CD8-positive, alpha-beta memory T cell (primary cell): Measurements from ENCODE around the gene SPIN4. TPM values are rescaled to one million over a fixed set of nuclear protein-coding genes. Genes with fewer than 3 reads are reported as not detected.

Experiments used
- CTCF ChIA-PET: fragments of 350-600 bp; sonication (Branson Sonifier 250); formaldehyde crosslinking; loops from one replicate; lab custom pipeline; 2021; ENCODE audit warnings: antibody characterized with exemption; lab: Charles Lee
- POLR2A ChIA-PET: fragments of 350-600 bp; sonication (Branson Sonifier 250); formaldehyde crosslinking; loops from one replicate; lab custom pipeline; 2021; ENCODE audit warnings: antibody characterized with exemption; lab: Charles Lee
- DNase-seq, 5 donors: peaks; one replicate each; pipeline versions ENCODE4 v3.0.0 to v3.0.0-alpha.2; 2020 to 2022; ENCODE audit warnings: mixed read lengths in 1 of 5
- H3K27ac ChIP-seq: one replicate; pipeline ENCODE4 v1.7.0; 2013; ENCODE audit warnings: low read depth, mild to moderate bottlenecking, low read length, moderate library complexity
- H3K27me3 ChIP-seq: 2 replicates; pipeline ENCODE4 v1.7.0; 2013; ENCODE audit warnings: low read length, mild to moderate bottlenecking; ENCODE audit not compliant: insufficient read depth, poor library complexity, severe bottlenecking
- H3K36me3 ChIP-seq: 2 replicates; pipeline ENCODE4 v1.7.0; 2013; ENCODE audit warnings: mild to moderate bottlenecking, low read length, moderate library complexity; ENCODE audit not compliant: insufficient read depth
- H3K4me1 ChIP-seq: 2 replicates; pipeline ENCODE4 v1.7.0; 2013; ENCODE audit warnings: mild to moderate bottlenecking, low read length, moderate library complexity; ENCODE audit not compliant: insufficient read depth
- H3K4me3 ChIP-seq: 2 replicates; pipeline ENCODE4 v1.7.0; 2013; ENCODE audit warnings: mild to moderate bottlenecking, low read length
- H3K9me3 ChIP-seq: 2 replicates; pipeline ENCODE4 v1.7.0; 2013; ENCODE audit warnings: mild to moderate bottlenecking, low read length
- H3K27ac Mint-ChIP-seq, 8 donors: one replicate each; pipeline ENCODE4 v1.8.0; 2020 to 2021; ENCODE audit warnings: mixed read lengths in 8 of 8, mild to moderate bottlenecking in 6 of 8, inconsistent platforms in 3 of 8, moderate library complexity in 3 of 8
- H3K27me3 Mint-ChIP-seq, 2 donors: one replicate each; pipeline ENCODE4 v1.8.0; 2020 to 2021; ENCODE audit warnings: mixed read lengths in 2 of 2, mild to moderate bottlenecking in 1 of 2, moderate library complexity in 1 of 2
- H3K36me3 Mint-ChIP-seq, 3 donors: one replicate each; pipeline ENCODE4 v1.8.0; 2020 to 2021; ENCODE audit warnings: mixed read lengths in 3 of 3, inconsistent platforms in 1 of 3, mild to moderate bottlenecking in 1 of 3
- H3K4me1 Mint-ChIP-seq, 3 donors: one replicate each; pipeline ENCODE4 v1.8.0; 2020 to 2021; ENCODE audit warnings: mixed read lengths in 3 of 3, inconsistent platforms in 1 of 3, mild to moderate bottlenecking in 1 of 3
- H3K4me3 Mint-ChIP-seq, 7 donors: one replicate each; pipeline ENCODE4 v1.8.0; 2020 to 2021; ENCODE audit warnings: mixed read lengths in 7 of 7, mild to moderate bottlenecking in 6 of 7, moderate library complexity in 4 of 7, inconsistent platforms in 2 of 7
- H3K9me3 Mint-ChIP-seq, 5 donors: one replicate each; pipeline ENCODE4 v1.8.0; 2020 to 2022; ENCODE audit warnings: mixed read lengths in 5 of 5, mild to moderate bottlenecking in 3 of 5, moderate library complexity in 2 of 5, inconsistent platforms in 1 of 5
- polyA plus RNA-seq: library from polyadenylated mRNA; unstranded; fragments of 300-500 nt; fragmentation: Illumina TruSeq; gene quantifications from one replicate; pipeline ENCODE4 v1.2.3, GENCODE V29; 2021
- total RNA-seq, 2 experiments: library from RNA; stranded (reverse); gene quantifications; one replicate each; pipeline ENCODE4 v1.2.3, GENCODE V29; 2021

The SPIN4 gene
- total and polyA plus RNA-seq, 3 experiments from 2014 or later: 1.8 to 6.6 (median 5.8) TPM

GRCh38 chrX:63363788-63364187 is 12.7 kb upstream of the SPIN4 start:
- Histone ChIP-seq H3K4me3 (no peak overlapping the region), H3K36me3 (no peaks in the 10 kb centered on the region), H3K4me1 (no peaks in the 10 kb centered on the region), H3K27ac (no peak overlapping the region), H3K9me3 (no peaks in the 10 kb centered on the region), H3K27me3 (no peaks in the 10 kb centered on the region)
- Mint-ChIP-seq H3K27me3 (peaks cover 0 to 10% of the 10 kb centered on the region in 2 donors), H3K4me3 (no peak overlapping the region), H3K27ac (no peak overlapping the region), H3K4me1 (peaks cover 1 to 5% (median 3%) of the 10 kb centered on the region in 3 donors), H3K9me3 (peaks cover 2 to 21% (median 15%) of the 10 kb centered on the region in 5 donors), H3K36me3 (peaks cover 0 to 3% (median 0%) of the 10 kb centered on the region in 3 donors)
- ChIA-PET POLR2A (no interaction called here), CTCF (no interaction called here)
- DNase-seq: no peak

- Mint-ChIP-seq H3K4me1 (no peaks in the 10 kb centered on the region), H3K27me3 (peaks cover 0 to 7% of the 10 kb centered on the region in 2 donors), H3K4me3 (no peak overlapping the region), H3K36me3 (no peaks in the 10 kb centered on the region), H3K9me3 (peaks cover 2 to 16% (median 15%) of the 10 kb centered on the region in 5 donors), H3K27ac (no peak overlapping the region)
- ChIA-PET POLR2A (no interaction called here), CTCF (no interaction called here)
- H3K4me1 ChIP-seq: no peaks in the 10 kb centered on the region
- H3K36me3 ChIP-seq: no peaks in the 10 kb centered on the region
- H3K27me3 ChIP-seq: no peaks in the 10 kb centered on the region
- DNase-seq: no peak
- H3K9me3 ChIP-seq: no peaks in the 10 kb centered on the region
- H3K27ac ChIP-seq: no peak overlapping the region
- H3K4me3 ChIP-seq: no peak overlapping the region
Measured at GRCh38 chrX:63361494-63361893, 10.4 kb upstream of the SPIN4 start.

GRCh38 chrX:63354484-63354883 is 3.4 kb upstream of the SPIN4 start:
- no peaks in the 10 kb centered on the region for H3K9me3 ChIP-seq
- DNase-seq: no peak
- ChIA-PET POLR2A (no interaction called here), CTCF (no interaction called here)
- no peaks in the 10 kb centered on the region for H3K4me1 ChIP-seq
- no peaks in the 10 kb centered on the region for H3K27me3 ChIP-seq
- Mint-ChIP-seq H3K27me3 (no peaks in the 10 kb centered on the region), H3K9me3 (no peaks in the 10 kb centered on the region), H3K36me3 (peaks cover 0 to 7% (median 0%) of the 10 kb centered on the region in 3 donors), H3K4me3 (peak overlapping the region in 1 of 7 donors; percentile 29), H3K27ac (peak overlapping the region in 3 of 8 donors; percentile 15 to 67 (median 51)), H3K4me1 (peaks cover 8 to 23% (median 11%) of the 10 kb centered on the region in 3 donors)
- no peak overlapping the region for H3K27ac ChIP-seq
- H3K4me3 ChIP-seq: no peak overlapping the region
- no peaks in the 10 kb centered on the region for H3K36me3 ChIP-seq

GRCh38 chrX:63350465-63350877 is 661 bp downstream of the SPIN4 start:
- DNase-seq: peak; percentile 1 to 45 (median 7)
- H3K27ac Mint-ChIP-seq: peak overlapping the region in 7 of 8 donors; percentile 18 to 91 (median 84)
- H3K4me1 ChIP-seq: no peaks in the 10 kb centered on the region
- H3K4me3 Mint-ChIP-seq: peak overlapping the region; percentile 86 to 94 (median 88)
- peaks cover 0 to 7% (median 0%) of the 10 kb centered on the region in 3 donors for H3K36me3 Mint-ChIP-seq
- ChIA-PET POLR2A (interaction anchor here (1.0 kb wide), 1 partner anchor 404 kb away, joined by 4 read pairs; a partner anchor contains a TSS), CTCF (no interaction called here)
- no peaks in the 10 kb centered on the region for H3K9me3 Mint-ChIP-seq
- H3K4me1 Mint-ChIP-seq: peaks cover 14 to 30% (median 20%) of the 10 kb centered on the region in 3 donors
- no peaks in the 10 kb centered on the region for H3K9me3 ChIP-seq
- H3K36me3 ChIP-seq: no peaks in the 10 kb centered on the region
- H3K27ac ChIP-seq: peak overlapping the region; percentile 43
- H3K27me3 Mint-ChIP-seq: no peaks in the 10 kb centered on the region
- peak overlapping the region; percentile 81 for H3K4me3 ChIP-seq
- H3K27me3 ChIP-seq: no peaks in the 10 kb centered on the region

GRCh38 chrX:63349307-63349706 is 1.8 kb downstream of the SPIN4 start:
- Histone ChIP-seq H3K4me1 (no peaks in the 10 kb centered on the region), H3K27me3 (no peaks in the 10 kb centered on the region), H3K9me3 (no peaks in the 10 kb centered on the region), H3K4me3 (no peak overlapping the region), H3K36me3 (no peaks in the 10 kb centered on the region), H3K27ac (no peak overlapping the region)
- H3K4me3 Mint-ChIP-seq: peak overlapping the region; percentile 38 to 94 (median 86)
- no peaks in the 10 kb centered on the region for H3K27me3 Mint-ChIP-seq
- H3K9me3 Mint-ChIP-seq: no peaks in the 10 kb centered on the region
- peak overlapping the region in 2 of 8 donors; percentile 43 to 47 for H3K27ac Mint-ChIP-seq
- DNase-seq: no peak
- POLR2A ChIA-PET: no interaction called here
- peaks cover 14 to 30% (median 20%) of the 10 kb centered on the region in 3 donors for H3K4me1 Mint-ChIP-seq
- peaks cover 0 to 7% (median 0%) of the 10 kb centered on the region in 3 donors for H3K36me3 Mint-ChIP-seq
- CTCF ChIA-PET: no interaction called here

GRCh38 chrX:63330681-63331080 is 20.5 kb downstream of the SPIN4 start:
- Mint-ChIP-seq H3K27ac (peak overlapping the region in 1 of 8 donors; percentile 80), H3K27me3 (no peaks in the 10 kb centered on the region), H3K36me3 (peaks cover 0 to 11% (median 5%) of the 10 kb centered on the region in 3 donors), H3K4me3 (no peak overlapping the region), H3K4me1 (no peaks in the 10 kb centered on the region), H3K9me3 (no peaks in the 10 kb centered on the region)
- no peak for DNase-seq
- Histone ChIP-seq H3K36me3 (no peaks in the 10 kb centered on the region), H3K27ac (no peak overlapping the region), H3K27me3 (no peaks in the 10 kb centered on the region), H3K9me3 (no peaks in the 10 kb centered on the region), H3K4me3 (no peak overlapping the region), H3K4me1 (no peaks in the 10 kb centered on the region)
- POLR2A ChIA-PET: no interaction called here
- CTCF ChIA-PET: no interaction called here

GRCh38 chrX:63327788-63328187 is 23.3 kb downstream of the SPIN4 start:
- no peaks in the 10 kb centered on the region for H3K4me1 ChIP-seq
- ChIA-PET POLR2A (no interaction called here), CTCF (no interaction called here)
- Mint-ChIP-seq H3K4me1 (no peaks in the 10 kb centered on the region), H3K27ac (no peak overlapping the region), H3K27me3 (no peaks in the 10 kb centered on the region), H3K9me3 (no peaks in the 10 kb centered on the region), H3K36me3 (peaks cover 0 to 5% (median 2%) of the 10 kb centered on the region in 3 donors), H3K4me3 (no peak overlapping the region)
- H3K27me3 ChIP-seq: no peaks in the 10 kb centered on the region
- no peak overlapping the region for H3K27ac ChIP-seq
- H3K9me3 ChIP-seq: no peaks in the 10 kb centered on the region
- no peaks in the 10 kb centered on the region for H3K36me3 ChIP-seq
- H3K4me3 ChIP-seq: no peak overlapping the region
- no peak for DNase-seq

- H3K36me3 Mint-ChIP-seq: peaks cover 0 to 2% (median 2%) of the 10 kb centered on the region in 3 donors
- H3K9me3 Mint-ChIP-seq: peaks cover 11 to 21% (median 18%) of the 10 kb centered on the region in 5 donors
- H3K4me3 ChIP-seq: no peak overlapping the region
- ChIA-PET POLR2A (no interaction called here), CTCF (no interaction called here)
- peaks cover 0 to 3% of the 10 kb centered on the region in 2 donors for H3K27me3 Mint-ChIP-seq
- no peak for DNase-seq
- H3K36me3 ChIP-seq: no peaks in the 10 kb centered on the region
- H3K4me1 ChIP-seq: no peaks in the 10 kb centered on the region
- no peaks in the 10 kb centered on the region for H3K9me3 ChIP-seq
- H3K27me3 ChIP-seq: no peaks in the 10 kb centered on the region
- no peak overlapping the region for H3K27ac Mint-ChIP-seq
- H3K4me1 Mint-ChIP-seq: no peaks in the 10 kb centered on the region
- H3K4me3 Mint-ChIP-seq: no peak overlapping the region
- H3K27ac ChIP-seq: no peak overlapping the region
Measured at GRCh38 chrX:63299596-63299995, 51.5 kb downstream of the SPIN4 start.
